Pancreas (tissue), 10 donors: ENCODE data around the gene HSPA12A. TPM values are rescaled to one million over a fixed set of nuclear protein-coding genes. Genes with fewer than 3 reads are reported as not detected.

Experiments used
- ATAC-seq, 4 donors: fragments of 200-7000 bp; cut with Tn5 transposase; one replicate each; pipeline versions ENCODE4 v1.8.0 to v1.9.1; 2020; ENCODE audit warnings: mild to moderate bottlenecking in 4 of 4, moderate library complexity in 4 of 4
- DNase-seq, 6 donors: peaks; one replicate each; pipeline ENCODE4 v3.0.0-alpha.2; 2020
- FAIRE-seq: peaks from 2 replicates; lab custom pipeline; 2012; peaks lifted over from hg19 to GRCh38; lab: Jason Lieb, UNC
- H3K27ac ChIP-seq, 4 donors: fragments of 200-600 bp; sonication (generic); 1 replicate in 3 of 4; 2 replicates in 1 of 4; pipeline versions ENCODE4 v1.5.0 to v1.8.0; 2020
- H3K27me3 ChIP-seq, 4 donors: fragments of 200-600 bp; one replicate each; pipeline ENCODE4 v1.8.0; 2021
- H3K36me3 ChIP-seq, 3 donors: fragments of 200-600 bp; sonication (generic) in 1 of 3; one replicate each; pipeline versions ENCODE4 v1.5.0 to v1.8.0; 2020 to 2021
- H3K4me1 ChIP-seq, 3 donors: fragments of 200-600 bp; one replicate each; pipeline ENCODE4 v1.8.0; 2021
- H3K4me3 ChIP-seq, 4 donors: fragments of 200-600 bp; sonication (generic) in 2 of 4; one replicate each; pipeline versions ENCODE4 v1.5.0 to v1.8.0; 2020 to 2021
- H3K9me3 ChIP-seq, 4 donors: fragments of 200-600 bp; one replicate each; pipeline ENCODE4 v1.8.0; 2021
- CTCF ChIP-seq, 4 donors: fragments of 200-600 bp; sonication (generic) in 3 of 4; IDR thresholded peaks; one replicate each; pipeline versions ENCODE4 v1.5.0 to v1.8.0; 2021; ENCODE audit warnings: antibody characterized with exemption in 4 of 4
- WGBS, 2 donors: extraction: QIAGEN DNeasy Blood & Tissue Kit; methylation state at CpG; one replicate each; pipeline ENCODE4 v1.1.7; 2013; 5-methylcytosine and 5-hydroxymethylcytosine counted together
- intact Hi-C, 3 donors: fragments of 100-400 bp; cut with DNase I; formaldehyde crosslinking; loops; one replicate each; pipeline versions ENCODE4 v1.11.1 to v1.14.2; 2022
- polyA plus RNA-seq, 2 donors: library from polyadenylated mRNA; stranded (reverse); fragments of 200-250 nt; gene quantifications; one replicate each; pipeline ENCODE4 v1.2.3, GENCODE V29; 2013
- total RNA-seq, 6 donors: library from RNA; stranded (reverse); fragmentation: NEBNext Ultra II Directional in 4 of 6; extraction: Animal tissue kit (Norgen Biotek cat#: 25700) in 4 of 6; gene quantifications; one replicate each; pipeline versions ENCODE4 v1.2.1 to v1.2.4, GENCODE V29; 2021 to 2023
- donor health status: healthy with polysubstance abuse.
- donor health status: DM: no; HTN: no; CAD: no; lungs with moderate emphysema.
- donor health status: DM: no; HTN: no; CAD: no.
- donor health status: control.
- donor health status: control.
- donor health status: Bipolar disorder and iron deficiency.
- donor health status: DM: yes; HTN: yes; CAD: no.
- donor health status: DM: no; HTN: no; CAD: no.
- donor health status: DM: no; HTN: no; CAD: no.
- donor health status: DM: yes; HTN: yes; CAD: no.

The HSPA12A gene
- total and polyA plus RNA-seq, 8 donors, result 2.7 to 8.2 (median 4.0) TPM

GRCh38 chr10:116719804-116720203 lies 22.6 kb downstream of the HSPA12A start:
- peaks cover 0 to 11% (median 5%) of the 10 kb centered on the region in 3 donors for H3K4me1 ChIP-seq
- ATAC-seq (no peak), DNase-seq (no peak), FAIRE-seq (no peak)
- H3K9me3 ChIP-seq, result no peaks in the 10 kb centered on the region
- H3K4me3 ChIP-seq, result no peak overlapping the region
- no peak for TF ChIP-seq CTCF (IDR thresholded peaks at IDR 0.05)
- intact Hi-C loops, result no loop called here
- no peak overlapping the region for H3K27ac ChIP-seq
- H3K36me3 ChIP-seq, result no peaks in the 10 kb centered on the region
- no peaks in the 10 kb centered on the region for H3K27me3 ChIP-seq
- 84 to 94% methylated on average over 1 of the region's 1 CpG for WGBS, 2 donors

DNA sequence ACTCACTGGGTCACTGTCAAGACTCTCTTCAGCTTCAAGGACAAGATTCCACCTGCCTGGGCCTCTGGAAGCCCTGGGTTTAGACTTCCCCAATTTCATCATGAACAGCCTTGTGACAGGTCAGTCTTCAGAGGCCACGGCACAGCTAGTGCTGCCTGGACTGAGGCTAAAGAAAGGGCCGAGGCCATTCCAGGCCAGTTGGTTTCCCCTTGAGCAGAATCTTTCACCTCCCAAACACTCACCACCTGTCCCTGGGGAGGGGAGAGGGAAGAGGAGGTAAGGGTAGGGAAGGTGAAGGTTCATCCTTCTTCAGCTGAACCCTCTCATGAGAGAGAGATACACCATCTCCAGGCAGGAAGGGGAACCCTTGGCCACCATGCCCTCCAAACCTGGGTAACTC lies 24.3 kb downstream of the HSPA12A start:
- no peak for TF ChIP-seq CTCF (IDR thresholded peaks at IDR 0.05)
- no peak overlapping the region for H3K27ac ChIP-seq
- DNase-seq (no peak), ATAC-seq (no peak), FAIRE-seq (no peak)
- H3K36me3 ChIP-seq, result no peaks in the 10 kb centered on the region
- intact Hi-C loops, result no loop called here
- H3K9me3 ChIP-seq, result no peaks in the 10 kb centered on the region
- H3K4me3 ChIP-seq, result no peak overlapping the region
- 94 to 97% methylated on average over 2 of the region's 2 CpGs for WGBS, 2 donors
- peaks cover 0 to 11% (median 5%) of the 10 kb centered on the region in 3 donors for H3K4me1 ChIP-seq
- no peaks in the 10 kb centered on the region for H3K27me3 ChIP-seq

DNA sequence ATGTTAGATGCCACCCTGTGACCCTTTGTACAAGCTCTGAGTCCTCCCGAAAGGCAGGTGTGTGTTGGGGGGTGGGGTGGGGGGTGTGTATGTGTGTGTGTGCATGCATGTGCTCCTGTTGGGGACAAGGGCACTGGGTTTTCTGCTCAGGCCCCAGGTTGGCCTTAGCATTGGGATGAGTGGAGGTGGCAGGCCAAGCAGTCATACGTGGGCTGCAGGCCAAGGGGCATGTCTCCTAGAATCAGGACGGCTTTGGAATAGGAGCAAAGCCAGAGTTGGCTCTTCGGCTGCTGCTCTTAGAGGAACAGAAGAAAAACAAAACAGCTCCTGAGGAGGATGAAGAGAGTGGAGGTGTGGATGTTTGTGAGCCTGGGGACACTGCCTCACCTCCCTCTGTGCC lies 26.0 kb downstream of the HSPA12A start:
- intact Hi-C loops, result no loop called here
- H3K9me3 ChIP-seq, result no peaks in the 10 kb centered on the region
- ATAC-seq (no peak), FAIRE-seq (no peak), DNase-seq (no peak)
- H3K27me3 ChIP-seq, result no peaks in the 10 kb centered on the region
- no peak overlapping the region for H3K27ac ChIP-seq
- no peak for TF ChIP-seq CTCF (IDR thresholded peaks at IDR 0.05)
- 71 to 73% methylated on average over 4 of the region's 4 CpGs for WGBS, 2 donors
- H3K36me3 ChIP-seq, result no peaks in the 10 kb centered on the region
- H3K4me1 ChIP-seq, result peaks cover 0 to 11% (median 5%) of the 10 kb centered on the region in 3 donors
- no peak overlapping the region for H3K4me3 ChIP-seq

GRCh38 chr10:116715839-116716377 lies 26.5 kb downstream of the HSPA12A start:
- H3K27ac ChIP-seq, result no peak overlapping the region
- DNase-seq (no peak), ATAC-seq (no peak), FAIRE-seq (no peak)
- H3K9me3 ChIP-seq, result no peaks in the 10 kb centered on the region
- H3K36me3 ChIP-seq, result no peaks in the 10 kb centered on the region
- WGBS, 2 donors, result 90 to 96% methylated on average over 4 of the region's 4 CpGs
- TF ChIP-seq CTCF (IDR thresholded peaks at IDR 0.05), result no peak
- H3K4me3 ChIP-seq, result no peak overlapping the region
- intact Hi-C loops, result no loop called here
- H3K27me3 ChIP-seq, result no peaks in the 10 kb centered on the region
- peaks cover 0 to 7% (median 5%) of the 10 kb centered on the region in 3 donors for H3K4me1 ChIP-seq

GRCh38 chr10:116715341-116715740 lies 27.0 kb downstream of the HSPA12A start:
- Histone ChIP-seq H3K36me3 (no peaks in the 10 kb centered on the region), H3K4me3 (no peak overlapping the region), H3K27me3 (no peaks in the 10 kb centered on the region), H3K4me1 (peaks cover 0 to 1% (median 0%) of the 10 kb centered on the region in 3 donors), H3K27ac (no peak overlapping the region), H3K9me3 (no peaks in the 10 kb centered on the region)
- ATAC-seq (no peak), DNase-seq (no peak), FAIRE-seq (no peak)
- WGBS, 2 donors, result 86 to 91% methylated on average over 4 of the region's 4 CpGs
- intact Hi-C loops, result no loop called here
- no peak for TF ChIP-seq CTCF (IDR thresholded peaks at IDR 0.05)
